Uterine smooth muscle cell (primary cell): Measurements from ENCODE around the gene NHLRC4. TPM values are rescaled to one million over a fixed set of nuclear protein-coding genes. Genes with fewer than 3 reads are reported as not detected.

ENCODE experiments used
- total RNA-seq: library from RNA; depleted of rRNA; stranded (reverse); fragments of >200 nt; gene quantifications from 2 replicates; pipeline ENCODE4 v1.2.3, GENCODE V29; 2014

The NHLRC4 gene
- total RNA-seq, result 1.8 and 2.0 TPM in 2 replicates

GRCh38 chr16:566475-567372, at the start of gene NHLRC4:
Gene NHLRC4 (plus strand): TSS chr16:567005. CDS start chr16:568048, 1,043 bp downstream.

GRCh38 chr16:527015-527903, 39.5 kb upstream of the NHLRC4 start, which contains the start of gene CAPN15:
Gene CAPN15 (plus strand): TSS chr16:527712. CDS start chr16:546839, 19,127 bp downstream.

GRCh38 chr16:560204-560700, 6.6 kb upstream of the NHLRC4 start, which contains the start of gene PRR35:
Gene PRR35 (plus strand): TSS chr16:560394. CDS start chr16:563295, 2,901 bp downstream.

GRCh38 chr16:569445-570254, 2.8 kb downstream of the NHLRC4 start, which contains the start of gene PIGQ:
Gene PIGQ (plus strand): TSS chr16:569968. CDS start chr16:574075, 4,107 bp downstream.

GRCh38 chr16:589658-590187, 22.9 kb downstream of the NHLRC4 start, which contains the start of gene RAB40C:
Gene RAB40C (plus strand): TSS chr16:590066. CDS start chr16:590292, 226 bp downstream.

Other genes with a start within 250 kb of the NHLRC4 start
- gene AXIN1, start 214.3 kb upstream of the NHLRC4 start, total RNA-seq, result 28.1 and 28.6 TPM in 2 replicates
- 72.0 and 101 TPM in 2 replicates for gene MRPL28, start 196.5 kb upstream of the NHLRC4 start, total RNA-seq
- gene PGAP6, start 185.0 kb upstream of the NHLRC4 start, total RNA-seq, result 63.9 and 64.3 TPM in 2 replicates
- 37.5 and 66.2 TPM in 2 replicates for gene NME4, start 169.8 kb upstream of the NHLRC4 start, total RNA-seq
- 14.4 and 15.9 TPM in 2 replicates for gene DECR2, start 165.1 kb upstream of the NHLRC4 start, total RNA-seq
- 18.4 and 23.0 TPM in 2 replicates for gene RAB11FIP3, start 141.4 kb upstream of the NHLRC4 start, total RNA-seq
- gene CAPN15, start 39.3 kb upstream of the NHLRC4 start, total RNA-seq, result 41.7 and 58.5 TPM in 2 replicates
- 0.11 TPM in 1 of 2 replicates, not detected in the other for gene PRR35, start 6.6 kb upstream of the NHLRC4 start, total RNA-seq
- gene PIGQ, start 3.0 kb downstream of the NHLRC4 start, total RNA-seq, result 27.9 and 35.5 TPM in 2 replicates
- gene RAB40C, start 23.1 kb downstream of the NHLRC4 start, total RNA-seq, result 15.1 and 18.0 TPM in 2 replicates
- 0.25 and 0.33 TPM in 2 replicates for gene WFIKKN1, start 64.0 kb downstream of the NHLRC4 start, total RNA-seq
- gene METTL26, start 69.3 kb downstream of the NHLRC4 start, total RNA-seq, result 69.9 and 100 TPM in 2 replicates
- 12.2 and 17.4 TPM in 2 replicates for gene MCRIP2, start 74.8 kb downstream of the NHLRC4 start, total RNA-seq
- gene WDR90, start 82.4 kb downstream of the NHLRC4 start, total RNA-seq, result 14.6 and 22.6 TPM in 2 replicates
- 46.5 and 57.7 TPM in 2 replicates for gene RHOT2, start 101.1 kb downstream of the NHLRC4 start, total RNA-seq
- gene RHBDL1, start 108.7 kb downstream of the NHLRC4 start, total RNA-seq, result 2.9 and 5.9 TPM in 2 replicates
- gene STUB1, start 113.4 kb downstream of the NHLRC4 start, total RNA-seq, result 135 and 164 TPM in 2 replicates
- gene JMJD8, start 117.3 kb downstream of the NHLRC4 start, total RNA-seq, result 26.1 and 34.5 TPM in 2 replicates
- gene WDR24, start 123.4 kb downstream of the NHLRC4 start, total RNA-seq, result 5.5 and 6.2 TPM in 2 replicates
- gene FBXL16, start 138.8 kb downstream of the NHLRC4 start, total RNA-seq, result 0.37 and 0.44 TPM in 2 replicates
- gene METRN, start 148.1 kb downstream of the NHLRC4 start, total RNA-seq, result 47.1 and 79.5 TPM in 2 replicates
- 42.5 and 43.4 TPM in 2 replicates for gene ANTKMT, start 154.1 kb downstream of the NHLRC4 start, total RNA-seq
- 4.2 and 4.8 TPM in 2 replicates for gene CCDC78, start 159.4 kb downstream of the NHLRC4 start, total RNA-seq
- gene HAGHL, start 160.1 kb downstream of the NHLRC4 start, total RNA-seq, result 21.7 and 29.0 TPM in 2 replicates
- 35.2 and 35.3 TPM in 2 replicates for gene CIAO3, start 174.0 kb downstream of the NHLRC4 start, total RNA-seq
- gene MSLN, start 193.7 kb downstream of the NHLRC4 start, total RNA-seq, result under 0.01 and 0.12 TPM in 2 replicates
- 20.6 and 26.0 TPM in 2 replicates for gene RPUSD1, start 221.4 kb downstream of the NHLRC4 start, total RNA-seq
- gene CHTF18, start 221.6 kb downstream of the NHLRC4 start, total RNA-seq, result 13.5 and 36.5 TPM in 2 replicates
- gene GNG13, start 233.7 kb downstream of the NHLRC4 start, total RNA-seq, result not detected in 2 replicates